CD14-positive monocyte (primary cell): ENCODE data around the gene HAX1. TPM values are rescaled to one million over a fixed set of nuclear protein-coding genes. Genes with fewer than 3 reads are reported as not detected.

ENCODE experiments used
- DNase-seq, 3 donors: peaks; one replicate each; pipeline ENCODE4 v3.0.0-alpha.2; 2011 to 2022
- H2AFZ ChIP-seq: 2 replicates; pipeline ENCODE4 v1.6.0; 2012; ENCODE audit warnings: mild to moderate bottlenecking, low read depth, low read length, inconsistent platforms; ENCODE audit not compliant: insufficient read depth, poor library complexity, severe bottlenecking
- H3K27ac ChIP-seq, 2 donors: 1 replicate in 1 of 2; 2 replicates in 1 of 2; pipeline ENCODE4 v1.5.1; 2012 to 2013; ENCODE audit warnings: low read length in 2 of 2, control low read depth in 1 of 2, inconsistent platforms in 1 of 2, low read depth in 1 of 2, mild to moderate bottlenecking in 1 of 2
- H3K27me3 ChIP-seq, 2 donors: one replicate each; pipeline versions ENCODE4 v1.6.0 to v1.6.1; 2011 to 2013; ENCODE audit warnings: low read length in 2 of 2; ENCODE audit not compliant: control insufficient read depth in 2 of 2, insufficient read depth in 2 of 2
- H3K36me3 ChIP-seq, 2 donors: replicated peaks in 1 of 2; 1 replicate in 1 of 2; 2 replicates in 1 of 2; pipeline versions ENCODE4 v1.5.1 to v1.6.1; 2012 to 2013; ENCODE audit warnings: low read length in 2 of 2, control low read depth in 1 of 2, inconsistent platforms in 1 of 2, mild to moderate bottlenecking in 1 of 2; ENCODE audit not compliant: insufficient read depth in 2 of 2, control insufficient read depth in 1 of 2
- H3K4me1 ChIP-seq, 2 donors: 1 replicate in 1 of 2; 2 replicates in 1 of 2; pipeline versions ENCODE4 v1.5.1 to v1.6.1; 2012 to 2013; ENCODE audit warnings: low read length in 2 of 2, control low read depth in 1 of 2, inconsistent platforms in 1 of 2, mild to moderate bottlenecking in 1 of 2, moderate library complexity in 1 of 2; ENCODE audit not compliant: insufficient read depth in 2 of 2, control insufficient read depth in 1 of 2
- H3K4me2 ChIP-seq: replicated peaks from 2 replicates; pipeline ENCODE3; 2012; ENCODE audit warnings: low read length, moderate library complexity, mild to moderate bottlenecking; ENCODE audit not compliant: poor library complexity, severe bottlenecking; ENCODE audit errors: extremely low read depth
- H3K4me3 ChIP-seq, 3 experiments: fragments of 200-600 bp in 1 of 3; sonication (generic) in 1 of 3; replicated peaks in 1 of 3; 1 replicate in 2 of 3; 2 replicates in 1 of 3; pipeline ENCODE4 v1.5.1; 2011 to 2013; ENCODE audit warnings: low read length in 3 of 3, mild to moderate bottlenecking in 3 of 3, control low read depth in 2 of 3, low read depth in 2 of 3, inconsistent platforms in 1 of 3, moderate library complexity in 1 of 3
- H3K79me2 ChIP-seq: 2 replicates; pipeline ENCODE4 v1.6.0; 2012; ENCODE audit warnings: mild to moderate bottlenecking, control low read depth, inconsistent platforms, low read length, moderate library complexity; ENCODE audit not compliant: insufficient read depth
- H3K9ac ChIP-seq: 2 replicates; pipeline ENCODE4 v1.6.0; 2017; ENCODE audit warnings: low read length, mild to moderate bottlenecking; ENCODE audit not compliant: insufficient read depth, poor library complexity, severe bottlenecking
- H3K9me3 ChIP-seq, 2 donors: replicated peaks in 1 of 2; 1 replicate in 1 of 2; 2 replicates in 1 of 2; pipeline versions ENCODE4 v1.5.1 to v1.6.1; 2012 to 2013; ENCODE audit warnings: low read length in 2 of 2, control low read depth in 1 of 2; ENCODE audit not compliant: control insufficient read depth in 1 of 2, insufficient read depth in 1 of 2
- H4K20me1 ChIP-seq: 2 replicates; pipeline ENCODE4 v1.6.0; 2012; ENCODE audit warnings: mild to moderate bottlenecking, low read length, control low read depth, moderate library complexity; ENCODE audit not compliant: insufficient read depth
- H3K27ac Mint-ChIP-seq, 7 donors: one replicate each; pipeline ENCODE4 v1.8.0; 2020; ENCODE audit warnings: mild to moderate bottlenecking in 7 of 7, mixed read lengths in 7 of 7, moderate library complexity in 6 of 7, inconsistent platforms in 2 of 7
- H3K27me3 Mint-ChIP-seq, 3 donors: one replicate each; pipeline ENCODE4 v1.8.0; 2021 to 2022; ENCODE audit warnings: low read depth in 3 of 3, mild to moderate bottlenecking in 3 of 3, mixed read lengths in 3 of 3, moderate library complexity in 3 of 3, inconsistent platforms in 1 of 3
- H3K36me3 Mint-ChIP-seq, 2 donors: one replicate each; pipeline ENCODE4 v1.8.0; 2020; ENCODE audit warnings: mixed read lengths in 2 of 2, inconsistent platforms in 1 of 2, mild to moderate bottlenecking in 1 of 2
- H3K4me1 Mint-ChIP-seq: one replicate; pipeline ENCODE4 v1.8.0; 2020; ENCODE audit warnings: mild to moderate bottlenecking, mixed read lengths
- H3K4me3 Mint-ChIP-seq, 2 donors: one replicate each; pipeline ENCODE4 v1.8.0; 2020; ENCODE audit warnings: mild to moderate bottlenecking in 2 of 2, mixed read lengths in 2 of 2, moderate library complexity in 1 of 2
- H3K9me3 Mint-ChIP-seq, 7 donors: one replicate each; pipeline ENCODE4 v1.8.0; 2020 to 2022; ENCODE audit warnings: mixed read lengths in 7 of 7, mild to moderate bottlenecking in 6 of 7, moderate library complexity in 6 of 7, inconsistent platforms in 2 of 7
- CTCF ChIP-seq: fragments of 200-600 bp; IDR thresholded peaks from one replicate; pipeline ENCODE4 v1.8.0; 2022; ENCODE audit warnings: antibody characterized with exemption, mild to moderate bottlenecking
- WGBS: methylation state at CpG from one replicate; pipeline ENCODE4 v1.1.5; 2013; ENCODE audit warnings: missing lambda C conversion rate; ENCODE audit not compliant: insufficient coverage; 5-methylcytosine and 5-hydroxymethylcytosine counted together
- intact Hi-C, 2 donors: fragments of 100-400 bp; cut with micrococcal nuclease; formaldehyde crosslinking; loops; one replicate each; pipeline versions ENCODE4 v1.15.0 to v1.15.1; 2023
- polyA plus RNA-seq, 3 donors: library from polyadenylated mRNA; depleted of rRNA in 1 of 3; unstranded in 2 of 3; stranded (reverse) in 1 of 3; fragments of 300-500 nt in 2 of 3; fragments of >200 nt in 1 of 3; fragmentation: Illumina TruSeq in 2 of 3; gene quantifications; 1 replicate in 2 of 3; 2 replicates in 1 of 3; pipeline ENCODE4 v1.2.3, GENCODE V29; 2012 to 2021

Gene HAX1
- polyA plus RNA-seq, 3 donors = 51.4 to 94.9 (median 91.7) TPM

GRCh38 chr1:154237435-154237834 is 35.0 kb upstream of the HAX1 start:
- H3K9me3 ChIP-seq = no peaks in the 10 kb centered on the region
- intact Hi-C loops = no loop called here

GRCh38 chr1:154237880-154238506 is 34.4 kb upstream of the HAX1 start:
- no peak overlapping the region for H3K4me3 Mint-ChIP-seq
- Histone ChIP-seq H3K4me3 (no peak overlapping the region), H3K4me1 (no peaks in the 10 kb centered on the region), H3K79me2 (peaks cover 70% of the 10 kb centered on the region), H3K36me3 (peaks cover 95 to 99% of the 10 kb centered on the region in 2 donors), H3K9ac (no peak overlapping the region), H3K9me3 (no peaks in the 10 kb centered on the region), H3K27me3 (no peaks in the 10 kb centered on the region), H3K4me2 (no peak overlapping the region), H4K20me1 (peaks cover 67% of the 10 kb centered on the region), H2AFZ (no peak overlapping the region), H3K27ac (no peak overlapping the region)
- no peaks in the 10 kb centered on the region for H3K27me3 Mint-ChIP-seq
- DNase-seq = no peak
- no peak for TF ChIP-seq CTCF
- H3K27ac Mint-ChIP-seq = peak overlapping the region in 1 of 7 donors; percentile 22
- 100% methylated on average over 1 of the region's 6 CpGs for WGBS
- no peaks in the 10 kb centered on the region for H3K9me3 Mint-ChIP-seq
- H3K4me1 Mint-ChIP-seq = no peaks in the 10 kb centered on the region
- H3K36me3 Mint-ChIP-seq = peaks cover 85 to 99% of the 10 kb centered on the region in 2 donors
- intact Hi-C loops = no loop called here

More at GRCh38 chr1:154237435-154237834, 35.0 kb upstream of the HAX1 start:
- no peak for DNase-seq
- H3K27ac Mint-ChIP-seq = peak overlapping the region in 1 of 7 donors; percentile 22
- TF ChIP-seq CTCF = no peak
- Histone ChIP-seq H3K9ac (no peak overlapping the region), H2AFZ (no peak overlapping the region), H3K27me3 (no peaks in the 10 kb centered on the region), H3K79me2 (peaks cover 74% of the 10 kb centered on the region), H3K4me1 (no peaks in the 10 kb centered on the region), H3K4me2 (no peak overlapping the region), H3K4me3 (no peak overlapping the region), H3K27ac (no peak overlapping the region), H4K20me1 (peaks cover 73% of the 10 kb centered on the region), H3K36me3 (peaks cover 95 to 99% of the 10 kb centered on the region in 2 donors)
- peaks cover 83 to 99% of the 10 kb centered on the region in 2 donors for H3K36me3 Mint-ChIP-seq
- no peaks in the 10 kb centered on the region for H3K27me3 Mint-ChIP-seq
- H3K4me1 Mint-ChIP-seq = no peaks in the 10 kb centered on the region
- H3K4me3 Mint-ChIP-seq = no peak overlapping the region
- no peaks in the 10 kb centered on the region for H3K9me3 Mint-ChIP-seq
- 100% methylated on average over 1 of the region's 2 CpGs for WGBS
